ENCODE measurements around the gene MBTPS2.

DNA sequence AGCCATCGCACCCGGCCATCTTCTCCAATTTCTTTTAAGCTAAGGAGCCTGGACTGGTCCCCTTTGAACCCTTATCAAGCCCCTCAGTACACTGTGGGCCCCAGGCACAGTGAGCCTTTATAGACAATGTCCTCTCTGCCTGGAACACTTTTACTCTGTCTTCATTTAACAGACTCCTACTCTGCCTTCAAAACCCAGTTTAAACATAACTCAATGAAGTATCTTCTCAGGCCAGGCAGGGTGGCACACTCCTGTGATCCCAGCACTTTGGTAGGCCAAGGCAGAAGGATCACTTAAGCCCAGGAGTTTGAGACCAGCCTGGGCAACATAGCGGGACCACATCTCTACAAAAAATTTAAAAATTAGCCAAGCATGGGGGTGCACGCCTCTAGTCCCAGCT lies 73.6 kb downstream of the MBTPS2 start:
- no peak for TF ChIP-seq EZH2 (IDR thresholded peaks at IDR 0.05; ENCODE audit: borderline replicate concordance, low read depth, low read length, poor library complexity, severe bottlenecking)
- TF ChIP-seq, protein P1, sequence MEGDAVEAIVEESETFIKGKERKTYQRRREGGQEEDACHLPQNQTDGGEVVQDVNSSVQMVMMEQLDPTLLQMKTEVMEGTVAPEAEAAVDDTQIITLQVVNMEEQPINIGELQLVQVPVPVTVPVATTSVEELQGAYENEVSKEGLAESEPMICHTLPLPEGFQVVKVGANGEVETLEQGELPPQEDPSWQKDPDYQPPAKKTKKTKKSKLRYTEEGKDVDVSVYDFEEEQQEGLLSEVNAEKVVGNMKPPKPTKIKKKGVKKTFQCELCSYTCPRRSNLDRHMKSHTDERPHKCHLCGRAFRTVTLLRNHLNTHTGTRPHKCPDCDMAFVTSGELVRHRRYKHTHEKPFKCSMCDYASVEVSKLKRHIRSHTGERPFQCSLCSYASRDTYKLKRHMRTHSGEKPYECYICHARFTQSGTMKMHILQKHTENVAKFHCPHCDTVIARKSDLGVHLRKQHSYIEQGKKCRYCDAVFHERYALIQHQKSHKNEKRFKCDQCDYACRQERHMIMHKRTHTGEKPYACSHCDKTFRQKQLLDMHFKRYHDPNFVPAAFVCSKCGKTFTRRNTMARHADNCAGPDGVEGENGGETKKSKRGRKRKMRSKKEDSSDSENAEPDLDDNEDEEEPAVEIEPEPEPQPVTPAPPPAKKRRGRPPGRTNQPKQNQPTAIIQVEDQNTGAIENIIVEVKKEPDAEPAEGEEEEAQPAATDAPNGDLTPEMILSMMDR (conservative IDR thresholded peaks at IDR 0.05; ENCODE audit: low read depth, low read length) = no peak
